KBM-7 (cell line): ENCODE measurements around the gene PHLPP1.

ENCODE experiments used
- DNase-seq: peaks from one replicate; pipeline ENCODE4 v3.0.0-alpha.2; 2015
- in situ Hi-C: fragments of 300-500 bp; cut with MboI; formaldehyde crosslinking; loops from 2 replicates; pipeline ENCODE4 v1.14.3; 2020; ENCODE audit warnings: low sequenced_read_pairs, low pct_unique_long_range_greater_than_20kb, mixed read lengths

The PHLPP1 gene

DNA sequence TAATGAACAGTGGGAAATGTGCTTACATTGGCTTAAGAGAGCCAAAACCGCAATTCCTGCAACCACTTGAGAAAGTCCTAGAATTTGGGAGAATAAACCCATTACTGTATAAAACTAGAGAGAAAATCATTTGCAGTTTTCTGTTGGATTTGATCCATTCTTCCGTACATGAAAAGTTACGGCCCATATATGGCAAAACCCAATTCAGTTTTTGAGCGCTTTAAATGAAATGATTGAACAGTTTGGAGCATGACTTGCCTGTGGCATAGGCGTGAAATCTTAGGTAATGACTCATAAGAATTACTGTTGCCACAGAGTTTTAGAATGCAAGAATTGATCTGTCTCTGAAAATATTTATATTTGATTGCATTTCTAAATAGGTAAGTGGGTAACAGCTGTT, 52.0 kb downstream of the PHLPP1 start:
- in situ Hi-C loops: no loop called here

DNA sequence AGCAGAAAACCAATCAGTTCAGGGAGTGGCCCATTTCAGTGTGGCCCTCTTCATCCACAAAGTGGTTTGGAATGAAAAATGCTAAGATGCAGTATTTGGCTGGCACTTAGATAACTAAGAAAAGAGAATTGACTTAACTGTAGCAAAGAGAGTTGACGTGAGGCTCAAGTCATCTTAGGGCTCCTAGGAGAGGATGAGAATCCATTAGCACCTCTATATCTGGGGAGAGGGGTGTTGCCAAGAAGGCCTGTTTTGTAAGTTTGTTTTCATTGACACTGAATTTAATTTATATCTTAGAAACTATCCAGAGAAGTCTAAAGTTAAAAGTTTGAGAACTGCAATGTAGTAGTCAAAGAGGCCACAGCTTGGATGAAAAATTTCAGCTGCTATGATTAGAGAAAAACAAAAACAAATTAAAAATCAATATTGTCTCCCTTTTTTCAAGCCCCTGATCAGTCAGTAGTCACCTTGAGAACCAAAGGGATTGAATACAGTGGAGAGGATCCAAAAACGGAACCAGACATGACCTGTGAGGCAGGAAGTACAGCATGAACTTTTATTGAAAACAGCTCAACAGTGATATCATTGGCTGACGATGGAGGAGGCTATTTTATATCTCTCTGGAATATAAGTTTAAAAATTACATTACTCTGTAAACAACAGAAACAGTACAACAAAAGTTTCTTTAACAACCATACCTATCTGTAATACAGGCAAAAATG, 52.7 kb downstream of the PHLPP1 start:
- DNase-seq: no peak

More for the DNA sequence above, 52.0 kb downstream of the PHLPP1 start:
- DNase-seq: no peak

GRCh38 chr18:62768558-62768943, 53.2 kb downstream of the PHLPP1 start:
- in situ Hi-C loops: no loop called here
- DNase-seq: no peak

More for the DNA sequence above, 52.7 kb downstream of the PHLPP1 start:
- in situ Hi-C loops: no loop called here

DNA sequence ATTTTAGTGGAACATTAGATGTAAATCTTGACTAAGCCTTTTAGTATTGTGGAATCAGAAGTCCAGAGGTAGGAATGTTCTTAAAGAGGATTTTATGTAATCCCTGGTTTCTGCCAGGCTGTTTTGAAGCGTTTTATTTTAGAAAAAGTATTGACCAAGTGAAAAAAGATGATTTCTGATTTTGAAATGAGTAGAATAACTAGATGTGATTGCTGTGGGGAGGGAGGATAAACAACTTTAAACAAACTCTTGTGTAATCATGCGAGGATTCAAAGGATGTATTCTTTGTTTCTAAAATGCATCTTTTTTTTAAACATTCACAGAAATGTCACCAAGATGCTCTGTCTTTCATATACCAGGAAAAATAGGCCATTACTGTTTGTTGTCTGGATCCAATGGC, 53.9 kb downstream of the PHLPP1 start:
- in situ Hi-C loops: no loop called here
- no peak for DNase-seq

- in situ Hi-C loops: no loop called here
- no peak for DNase-seq
These were observed 56.3 kb downstream of the PHLPP1 start for GRCh38 chr18:62771494-62772270.

GRCh38 chr18:62772860-62773584, 57.7 kb downstream of the PHLPP1 start:
- in situ Hi-C loops: no loop called here
- DNase-seq: no peak

- no peak for DNase-seq
- in situ Hi-C loops: no loop called here
These were observed 58.4 kb downstream of the PHLPP1 start for GRCh38 chr18:62773691-62774090.

- in situ Hi-C loops: no loop called here
- DNase-seq: no peak
These were observed 60.8 kb downstream of the PHLPP1 start for GRCh38 chr18:62776024-62776570.

- no peak for DNase-seq
These were observed 62.5 kb downstream of the PHLPP1 start for GRCh38 chr18:62777814-62778213.

GRCh38 chr18:62778976-62779869, 63.9 kb downstream of the PHLPP1 start:
- no peak for DNase-seq
- in situ Hi-C loops: no loop called here

More at GRCh38 chr18:62777814-62778213, 62.5 kb downstream of the PHLPP1 start:
- in situ Hi-C loops: no loop called here

- no peak for DNase-seq
- in situ Hi-C loops: no loop called here
These were observed 65.9 kb downstream of the PHLPP1 start for GRCh38 chr18:62781262-62781661.

DNA sequence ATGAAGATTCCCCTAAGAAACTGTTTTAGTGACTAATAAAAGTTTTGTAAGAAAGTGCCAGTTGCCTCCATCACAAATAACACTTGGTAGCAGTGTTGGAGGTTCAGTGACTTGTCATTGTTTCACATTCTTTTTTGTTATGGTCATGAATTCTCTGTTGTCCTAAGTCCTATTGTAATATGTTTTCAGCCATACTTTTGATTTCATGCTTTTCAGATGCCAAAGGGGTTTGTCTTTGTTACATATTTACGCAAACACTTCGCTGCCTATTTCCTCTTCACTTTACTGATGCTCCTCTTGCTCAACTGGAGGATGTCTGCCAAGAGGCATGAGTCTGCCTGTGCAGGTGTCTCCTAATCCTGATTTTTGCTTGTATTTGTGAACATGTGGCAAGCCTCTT, 66.6 kb downstream of the PHLPP1 start:
- in situ Hi-C loops: no loop called here
- DNase-seq: no peak

GRCh38 chr18:62784338-62784965, 69.1 kb downstream of the PHLPP1 start:
- DNase-seq: no peak
- in situ Hi-C loops: no loop called here

DNA sequence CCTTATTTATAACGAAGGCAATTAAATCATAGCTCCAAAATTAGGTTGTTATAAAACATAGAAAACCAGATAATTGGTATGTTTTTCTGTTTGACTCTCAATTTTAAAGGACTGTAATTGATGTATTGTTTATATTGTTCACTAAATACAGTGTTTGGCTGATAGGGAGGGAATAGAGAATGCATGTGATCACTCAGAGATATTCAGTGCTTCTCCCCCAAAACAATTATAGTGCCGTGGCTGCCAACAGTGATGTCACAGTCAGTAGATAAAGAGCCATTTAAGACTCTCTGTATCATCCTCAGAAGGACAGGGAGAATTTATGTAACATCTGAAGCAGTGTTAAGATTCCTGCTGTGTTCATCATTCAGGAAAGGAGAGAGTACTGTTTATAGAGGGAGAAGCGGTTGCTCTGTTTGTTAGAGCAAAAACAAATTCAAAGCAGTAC, 69.6 kb downstream of the PHLPP1 start:
- in situ Hi-C loops: no loop called here
- no peak for DNase-seq

GRCh38 chr18:62786689-62787088, 71.3 kb downstream of the PHLPP1 start:
- DNase-seq: no peak
- in situ Hi-C loops: no loop called here

DNA sequence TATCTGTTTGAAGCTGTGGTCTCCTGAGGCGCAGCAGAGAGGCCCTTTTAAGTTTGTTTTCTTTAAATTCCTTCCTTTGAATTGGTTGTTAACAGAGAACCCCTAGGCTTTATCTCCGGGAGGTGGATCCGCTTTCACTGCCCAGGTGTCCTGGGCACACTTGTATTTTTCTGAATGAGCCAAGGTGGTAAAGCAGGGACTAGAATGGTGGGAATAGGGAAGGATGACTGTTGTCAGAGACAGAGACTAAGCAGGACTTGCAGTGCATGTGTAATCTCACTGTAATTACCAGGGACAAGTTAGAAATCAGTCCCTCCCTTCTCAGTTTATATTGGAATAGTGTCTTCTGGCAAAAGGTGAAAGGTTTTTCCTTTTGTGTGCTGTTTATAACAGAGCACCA, 72.8 kb downstream of the PHLPP1 start:
- DNase-seq: no peak
- in situ Hi-C loops: no loop called here

GRCh38 chr18:62788876-62789275, 73.5 kb downstream of the PHLPP1 start:
- in situ Hi-C loops: no loop called here
- DNase-seq: peak; percentile 24
